GM06990 (cell line): ENCODE data around the gene CASP7.

Source experiments
- DNase-seq: peaks from one replicate; pipeline ENCODE4 v3.0.0-alpha.2; 2011; ENCODE audit not compliant: insufficient read length; ENCODE audit errors: extremely low read depth
- H3K27me3 ChIP-seq: replicated peaks from 2 replicates; pipeline ENCODE4 v1.6.0; 2011; ENCODE audit warnings: low read length; ENCODE audit not compliant: control insufficient read depth, insufficient read depth
- H3K36me3 ChIP-seq: 2 replicates; pipeline ENCODE4 v1.5.1; 2011; ENCODE audit warnings: low read length; ENCODE audit not compliant: control insufficient read depth, insufficient read depth
- H3K4me3 ChIP-seq: replicated peaks from 2 replicates; pipeline ENCODE4 v1.5.1; 2011; ENCODE audit warnings: low read depth, mild to moderate bottlenecking, control low read depth, low read length
- CTCF ChIP-seq: IDR thresholded peaks from 2 replicates; pipeline ENCODE4 v1.5.1; 2011; ENCODE audit warnings: low read length, control low read depth, mild to moderate bottlenecking, inconsistent platforms; ENCODE audit not compliant: insufficient read depth, poor library complexity, severe bottlenecking

Gene CASP7

GRCh38 chr10:113666682-113667252, 12.9 kb upstream of the CASP7 start:
- no peaks in the 10 kb centered on the region for H3K36me3 ChIP-seq
- peak; percentile 49 for DNase-seq
- no peak for TF ChIP-seq CTCF
- H3K27me3 ChIP-seq: no peaks in the 10 kb centered on the region; the same call in 1 of the 2 replicates
- H3K4me3 ChIP-seq: no peak overlapping the region

DNA sequence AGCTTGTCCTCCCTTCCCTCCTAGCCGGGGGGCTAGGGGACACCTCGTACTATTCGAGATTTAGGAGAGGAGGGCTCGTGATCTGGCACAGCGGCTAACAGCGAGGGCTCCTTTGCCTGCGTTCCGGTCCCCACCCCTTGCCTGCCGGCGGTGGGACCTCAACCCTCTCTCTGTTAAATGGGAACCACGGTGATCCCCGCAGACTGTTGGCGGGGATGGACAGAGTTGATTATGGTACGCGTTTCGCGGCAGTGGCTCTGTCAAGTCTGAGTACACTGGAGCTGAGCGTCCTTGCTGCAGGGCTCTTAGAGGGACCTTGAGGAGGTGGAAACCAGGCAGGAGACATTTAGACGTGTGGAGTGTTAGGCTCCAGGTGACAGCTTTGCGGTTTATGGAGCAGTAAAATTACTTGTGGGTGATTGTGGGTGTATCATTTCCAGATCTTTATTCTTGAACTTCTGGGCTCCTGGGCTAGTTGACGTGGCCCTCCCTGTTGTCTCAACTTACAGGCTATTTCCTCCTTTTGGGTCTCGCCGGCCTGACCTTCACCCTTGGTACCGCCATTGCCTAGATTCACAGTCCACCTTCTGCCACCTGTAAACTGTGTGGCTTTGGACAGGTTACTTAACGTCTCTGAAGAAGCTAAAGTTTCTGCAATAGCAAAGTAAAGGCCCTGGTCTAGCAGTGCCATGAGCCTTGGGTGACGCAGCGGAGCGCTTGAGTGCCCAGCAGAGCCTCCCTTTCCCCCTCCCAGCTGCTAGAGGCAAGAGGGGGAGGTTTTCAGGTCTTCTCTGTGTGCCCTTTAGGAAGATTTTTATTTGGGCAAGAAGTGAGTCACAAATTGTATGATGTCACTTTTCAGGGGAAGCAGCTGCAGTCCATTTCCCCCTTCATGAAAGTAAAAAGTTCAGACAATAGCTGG, 739 bp downstream of the CASP7 start:
- peak; percentile 76 for DNase-seq
- Histone ChIP-seq H3K4me3 (peak overlapping the region; percentile 71), H3K27me3 (no peaks in the 10 kb centered on the region), H3K36me3 (no peaks in the 10 kb centered on the region)
- no peak for TF ChIP-seq CTCF

- peak; percentile 56 for DNase-seq
- Histone ChIP-seq H3K36me3 (no peaks in the 10 kb centered on the region), H3K4me3 (peak overlapping the region; percentile 71), H3K27me3 (no peaks in the 10 kb centered on the region)
- no peak for TF ChIP-seq CTCF
These were observed 2.1 kb downstream of the CASP7 start for GRCh38 chr10:113681533-113682470.

DNA sequence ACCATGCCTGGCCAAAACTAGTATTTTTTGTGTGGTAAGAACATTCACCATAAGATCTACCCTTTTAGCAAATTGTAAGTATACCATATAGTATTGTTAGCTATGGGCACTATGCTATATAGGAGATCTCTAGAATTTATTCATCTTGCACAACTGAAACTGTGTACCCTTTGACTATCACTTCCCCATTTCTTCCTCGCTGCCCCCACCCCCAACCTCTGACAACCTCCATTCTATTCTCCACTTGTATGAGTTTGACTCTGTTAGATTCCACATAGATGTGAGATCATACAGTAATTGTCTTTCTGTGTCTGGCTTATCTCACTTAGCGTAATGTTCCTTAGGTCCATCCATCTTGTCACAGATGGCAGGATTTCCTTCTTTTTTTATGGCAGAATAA, 3.6 kb downstream of the CASP7 start:
- no peak for TF ChIP-seq CTCF
- no peaks in the 10 kb centered on the region for H3K36me3 ChIP-seq
- peak; percentile 42 for DNase-seq
- H3K4me3 ChIP-seq: no peak overlapping the region
- no peaks in the 10 kb centered on the region for H3K27me3 ChIP-seq

DNA sequence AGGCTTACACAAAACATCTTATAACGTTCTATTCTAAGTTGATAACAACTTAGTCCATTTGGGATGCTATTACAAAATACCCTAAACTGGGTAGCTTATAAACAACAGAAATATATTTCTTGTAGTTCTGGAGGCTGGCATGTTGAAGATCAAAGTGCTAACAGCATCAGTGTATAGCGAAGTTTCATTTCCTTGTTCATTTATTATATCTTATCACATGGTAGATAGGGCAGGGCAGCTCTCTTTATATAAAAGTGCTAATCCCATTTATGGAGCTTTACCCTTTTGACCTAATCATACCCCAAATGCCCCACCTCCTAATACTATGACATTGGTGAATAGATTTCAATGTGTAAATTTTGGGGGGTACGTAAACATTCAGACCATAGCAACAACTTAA, 6.3 kb downstream of the CASP7 start:
- Histone ChIP-seq H3K27me3 (no peaks in the 10 kb centered on the region), H3K4me3 (no peak overlapping the region), H3K36me3 (no peaks in the 10 kb centered on the region)
- TF ChIP-seq CTCF: no peak
- DNase-seq: no peak
